ENCODE measurements around the gene MC1R. TPM values are rescaled to one million over a fixed set of nuclear protein-coding genes. Genes with fewer than 3 reads are reported as not detected.

Gene MC1R
- total RNA-seq, 1 experiment from 2014 or later = 13.4 TPM

DNA sequence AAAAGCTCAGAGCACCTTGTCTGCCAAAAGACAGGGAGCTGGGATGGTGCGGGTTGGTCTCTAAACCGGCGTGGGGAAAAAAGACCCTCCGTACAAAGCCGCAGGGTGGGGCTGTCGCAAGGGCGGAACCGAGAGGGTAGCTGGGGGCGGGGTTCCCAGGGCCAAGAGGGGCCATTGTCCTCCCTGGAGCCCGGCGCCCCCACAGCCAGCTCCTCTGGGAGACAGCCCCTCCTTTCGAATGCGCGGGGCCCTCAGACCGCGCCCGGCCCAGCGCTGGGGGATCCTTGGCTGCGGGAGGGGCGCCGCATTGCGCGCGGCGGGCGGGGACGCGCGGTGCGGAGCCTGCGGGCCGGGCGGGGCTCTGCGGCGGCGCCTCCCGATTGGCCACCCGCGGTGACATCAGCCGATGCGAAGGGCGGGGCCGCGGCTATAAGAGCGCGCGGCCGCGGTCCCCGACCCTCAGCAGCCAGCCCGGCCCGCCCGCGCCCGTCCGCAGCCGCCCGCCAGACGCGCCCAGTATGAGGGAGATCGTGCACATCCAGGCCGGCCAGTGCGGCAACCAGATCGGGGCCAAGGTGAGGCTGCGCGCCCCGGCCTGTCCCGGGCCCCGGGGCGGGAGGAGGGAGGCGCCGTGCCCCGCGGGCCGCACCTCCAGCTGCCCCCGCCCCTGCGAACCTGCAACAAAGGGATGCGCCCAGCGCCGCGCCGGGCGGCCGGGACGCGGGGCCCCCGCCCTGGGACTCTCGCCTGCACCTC, 4.4 kb downstream of the MC1R start, which contains the start of gene TUBB3:
Gene TUBB3, plus strand, starts transcription at position 459 of the 756 bp plus-strand sequence. Its CDS starts 60 bp downstream, at position 519.
- peak within 1 kb of the TSS; percentile 95 for H3K4me3 ChIP-seq (ENCODE audit: low read depth, low read length, poor library complexity, severe bottlenecking)
- peak within 1 kb of the TSS; percentile 78 for H3K27ac ChIP-seq (ENCODE audit: low read depth, low read length, poor library complexity, severe bottlenecking)
- H3K36me3 ChIP-seq (ENCODE audit: insufficient read depth, low read length, poor library complexity, severe bottlenecking) = peaks cover 4% of the 10 kb centered on the region
- H3K9me3 ChIP-seq (ENCODE audit: low read depth, low read length, poor library complexity, severe bottlenecking) = no peaks in the 10 kb centered on the region
- TF ChIP-seq EZH2 (IDR thresholded peaks at IDR 0.05; ENCODE audit: borderline replicate concordance, low read depth, low read length, poor library complexity, severe bottlenecking) = no peak
- TF ChIP-seq, protein P1, sequence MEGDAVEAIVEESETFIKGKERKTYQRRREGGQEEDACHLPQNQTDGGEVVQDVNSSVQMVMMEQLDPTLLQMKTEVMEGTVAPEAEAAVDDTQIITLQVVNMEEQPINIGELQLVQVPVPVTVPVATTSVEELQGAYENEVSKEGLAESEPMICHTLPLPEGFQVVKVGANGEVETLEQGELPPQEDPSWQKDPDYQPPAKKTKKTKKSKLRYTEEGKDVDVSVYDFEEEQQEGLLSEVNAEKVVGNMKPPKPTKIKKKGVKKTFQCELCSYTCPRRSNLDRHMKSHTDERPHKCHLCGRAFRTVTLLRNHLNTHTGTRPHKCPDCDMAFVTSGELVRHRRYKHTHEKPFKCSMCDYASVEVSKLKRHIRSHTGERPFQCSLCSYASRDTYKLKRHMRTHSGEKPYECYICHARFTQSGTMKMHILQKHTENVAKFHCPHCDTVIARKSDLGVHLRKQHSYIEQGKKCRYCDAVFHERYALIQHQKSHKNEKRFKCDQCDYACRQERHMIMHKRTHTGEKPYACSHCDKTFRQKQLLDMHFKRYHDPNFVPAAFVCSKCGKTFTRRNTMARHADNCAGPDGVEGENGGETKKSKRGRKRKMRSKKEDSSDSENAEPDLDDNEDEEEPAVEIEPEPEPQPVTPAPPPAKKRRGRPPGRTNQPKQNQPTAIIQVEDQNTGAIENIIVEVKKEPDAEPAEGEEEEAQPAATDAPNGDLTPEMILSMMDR (conservative IDR thresholded peaks at IDR 0.05; ENCODE audit: low read depth, low read length) = no peak
- CTCF ChIA-PET = interaction anchor here (0.9 kb wide), 1 partner anchor 13 kb away, joined by 3 read pairs; no protein-coding TSS in a partner anchor
- no TSS peak for BruUV-seq (replicated peaks)
- intact Hi-C loops (cut with micrococcal nuclease; ENCODE audit: unreplicated experiment) = loop anchor here (10.0 kb wide), 1 partner anchor 102 kb away; no protein-coding TSS in a partner anchor
- no peaks in the 10 kb centered on the region for H3K27me3 ChIP-seq (replicated peaks; ENCODE audit: insufficient read depth, low read depth, low read length, poor library complexity)
- H3K4me1 ChIP-seq (ENCODE audit: insufficient read depth, low read length, poor library complexity, severe bottlenecking) = peaks cover 50% of the 10 kb centered on the region
- POLR2A ChIA-PET (ENCODE audit: low non-redundant PET) = interaction anchor here (0.6 kb wide), 1 partner anchor 461 kb away, joined by 3 read pairs; no protein-coding TSS in a partner anchor
- DNase-seq (ENCODE audit: low spot score) = peak; percentile 92

DNA sequence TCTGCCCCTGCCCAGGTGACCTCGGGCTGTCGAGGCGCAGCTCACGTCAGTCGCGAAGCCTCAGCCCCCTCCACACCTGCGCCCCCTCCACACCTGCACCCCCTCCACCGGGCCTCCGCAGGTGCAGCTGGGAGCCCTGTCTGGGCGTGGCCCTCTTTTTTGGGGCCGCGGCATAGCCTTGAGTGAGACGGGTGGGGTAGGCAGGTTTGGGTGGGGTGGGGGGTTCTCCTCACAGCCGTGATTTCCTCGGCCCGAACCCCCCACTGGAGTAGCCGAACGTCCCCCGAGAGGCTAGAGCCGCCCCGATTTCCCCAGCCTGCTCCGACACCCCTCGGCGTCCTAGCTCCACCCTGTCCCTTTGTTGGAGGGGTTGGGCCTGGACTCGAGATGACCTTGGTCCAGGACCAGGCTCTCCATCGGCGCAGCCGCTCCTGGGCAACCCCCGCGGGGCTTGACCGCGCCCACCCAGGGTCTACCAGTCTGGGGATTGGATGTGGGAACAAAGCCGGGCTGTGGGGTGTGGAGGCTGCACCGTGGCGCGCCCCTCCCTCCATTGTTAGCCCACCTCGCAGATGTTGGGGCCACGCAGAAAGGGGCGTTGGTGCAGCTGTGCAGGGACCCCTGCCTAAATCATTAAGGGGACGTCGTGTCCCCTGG, 5.1 kb downstream of the MC1R start:
- BruUV-seq (replicated peaks) = no TSS peak
- H3K4me1 ChIP-seq (ENCODE audit: insufficient read depth, low read length, poor library complexity, severe bottlenecking) = peaks cover 43% of the 10 kb centered on the region
- ChIA-PET CTCF (no interaction called here), POLR2A (ENCODE audit: low non-redundant PET) (no interaction called here)
- H3K27me3 ChIP-seq (replicated peaks; ENCODE audit: insufficient read depth, low read depth, low read length, poor library complexity) = no peaks in the 10 kb centered on the region
- H3K27ac ChIP-seq (ENCODE audit: low read depth, low read length, poor library complexity, severe bottlenecking) = peak overlapping the region; percentile 78
- DNase-seq (ENCODE audit: low spot score) = peak; percentile 42
- H3K36me3 ChIP-seq (ENCODE audit: insufficient read depth, low read length, poor library complexity, severe bottlenecking) = peaks cover 4% of the 10 kb centered on the region
- no peaks in the 10 kb centered on the region for H3K9me3 ChIP-seq (ENCODE audit: low read depth, low read length, poor library complexity, severe bottlenecking)
- TF ChIP-seq, protein P1 (conservative IDR thresholded peaks at IDR 0.05; ENCODE audit: low read depth, low read length) = no peak
- TF ChIP-seq EZH2 (IDR thresholded peaks at IDR 0.05; ENCODE audit: borderline replicate concordance, low read depth, low read length, poor library complexity, severe bottlenecking) = no peak
- peak overlapping the region; percentile 95 for H3K4me3 ChIP-seq (ENCODE audit: low read depth, low read length, poor library complexity, severe bottlenecking)
- intact Hi-C loops (cut with micrococcal nuclease; ENCODE audit: unreplicated experiment) = loop anchor here (2.0 to 10.0 kb wide), 2 partner anchors 49 to 101 kb away; no protein-coding TSS in a partner anchor

DNA sequence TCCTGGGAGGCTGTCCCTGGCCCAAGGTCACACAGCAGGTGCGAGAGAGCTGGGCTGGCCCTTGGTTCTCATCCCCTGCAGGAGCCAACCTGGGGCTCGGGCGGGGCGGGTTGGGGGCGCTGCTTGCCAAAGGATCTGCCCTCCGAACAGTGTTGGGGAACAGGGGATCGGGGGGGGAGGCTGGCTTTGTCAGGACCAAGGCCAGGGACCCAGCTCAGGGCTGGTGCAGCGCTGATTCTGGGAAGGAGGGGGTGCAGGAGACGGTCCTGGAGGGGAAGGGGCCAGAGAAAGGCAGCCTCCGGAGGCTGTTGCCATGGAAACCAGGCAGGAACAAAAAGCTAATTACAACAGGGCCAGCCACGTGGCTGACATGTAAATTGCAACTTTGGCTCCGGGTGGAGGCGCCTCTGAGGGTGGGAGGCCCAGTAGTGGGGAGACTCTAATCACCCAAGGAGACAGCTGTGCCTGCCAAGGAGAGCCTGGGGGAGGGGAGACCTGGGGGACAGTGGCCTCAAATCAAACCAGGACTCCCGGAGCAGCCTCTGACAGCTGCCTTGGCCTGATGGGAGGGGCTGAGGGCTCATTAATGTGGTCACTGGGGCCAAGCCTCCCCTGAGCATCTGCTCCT, 5.7 kb downstream of the MC1R start:
- peak; percentile 86 for DNase-seq (ENCODE audit: low spot score)
- Histone ChIP-seq H3K36me3 (ENCODE audit: insufficient read depth, low read length, poor library complexity, severe bottlenecking) (peaks cover 4% of the 10 kb centered on the region), H3K9me3 (ENCODE audit: low read depth, low read length, poor library complexity, severe bottlenecking) (no peaks in the 10 kb centered on the region), H3K27me3 (replicated peaks; ENCODE audit: insufficient read depth, low read depth, low read length, poor library complexity) (no peaks in the 10 kb centered on the region), H3K27ac (ENCODE audit: low read depth, low read length, poor library complexity, severe bottlenecking) (no peak overlapping the region), H3K4me3 (ENCODE audit: low read depth, low read length, poor library complexity, severe bottlenecking) (peak overlapping the region; percentile 95), H3K4me1 (ENCODE audit: insufficient read depth, low read length, poor library complexity, severe bottlenecking) (peaks cover 40% of the 10 kb centered on the region)
- intact Hi-C loops (cut with micrococcal nuclease; ENCODE audit: unreplicated experiment) = loop anchor here (2.0 to 10.0 kb wide), 2 partner anchors 48 to 100 kb away; no protein-coding TSS in a partner anchor
- TF ChIP-seq, protein P1 (conservative IDR thresholded peaks at IDR 0.05; ENCODE audit: low read depth, low read length) = no peak
- TF ChIP-seq EZH2 (IDR thresholded peaks at IDR 0.05; ENCODE audit: borderline replicate concordance, low read depth, low read length, poor library complexity, severe bottlenecking) = no peak
- BruUV-seq (replicated peaks) = no TSS peak
- POLR2A ChIA-PET (ENCODE audit: low non-redundant PET) = no interaction called here
- CTCF ChIA-PET = interaction anchor here (0.7 kb wide), 1 partner anchor 61 kb away, joined by 6 read pairs; no protein-coding TSS in a partner anchor
